Keratinocyte (primary cell): Measurements from ENCODE around the gene FILIP1. TPM values are rescaled to one million over a fixed set of nuclear protein-coding genes. Genes with fewer than 3 reads are reported as not detected.

Experiments used
- DNase-seq: peaks from one replicate; pipeline ENCODE4 v3.0.0-alpha.2; 2011; ENCODE audit warnings: low read depth, missing footprints, low spot score
- FAIRE-seq: peaks from 2 replicates; lab custom pipeline; 2011; peaks lifted over from hg19 to GRCh38; lab: Jason Lieb, UNC
- H2AFZ ChIP-seq: 2 replicates; pipeline ENCODE4 v1.6.0; 2012; ENCODE audit warnings: low read length, control low read depth, inconsistent platforms; ENCODE audit not compliant: control insufficient read depth
- H3K27ac ChIP-seq: 2 replicates; pipeline ENCODE4 v1.5.1; 2011; ENCODE audit warnings: low read length; ENCODE audit not compliant: control insufficient read depth, insufficient read depth
- H3K27me3 ChIP-seq: 3 replicates; pipeline ENCODE4 v1.6.0; 2011; ENCODE audit warnings: low read length; ENCODE audit not compliant: control insufficient read depth, insufficient read depth; ENCODE audit errors: extremely low read depth
- H3K36me3 ChIP-seq, 2 experiments: 2 replicates in 1 of 2; 3 replicates in 1 of 2; pipeline ENCODE4 v1.5.1; 2011; ENCODE audit warnings: low read length in 2 of 2, mild to moderate bottlenecking in 1 of 2; ENCODE audit not compliant: control insufficient read depth in 2 of 2, insufficient read depth in 2 of 2; ENCODE audit errors: extremely low read depth in 1 of 2
- H3K4me1 ChIP-seq: 3 replicates; pipeline ENCODE4 v1.5.1; 2011; ENCODE audit warnings: low read length; ENCODE audit not compliant: control insufficient read depth, insufficient read depth; ENCODE audit errors: extremely low read depth
- H3K4me2 ChIP-seq: 3 replicates; pipeline ENCODE4 v1.6.0; 2011; ENCODE audit warnings: low read depth, low read length; ENCODE audit not compliant: control insufficient read depth, insufficient read depth; ENCODE audit errors: extremely low read depth
- H3K4me3 ChIP-seq, 3 experiments: fragments of 200-600 bp in 1 of 3; sonication (generic) in 1 of 3; 2 replicates in 2 of 3; 3 replicates in 1 of 3; pipeline ENCODE4 v1.5.1; 2011 to 2016; ENCODE audit warnings: low read length in 3 of 3, mild to moderate bottlenecking in 3 of 3, control low read depth in 2 of 3, inconsistent platforms in 1 of 3, low read depth in 1 of 3, mixed read lengths in 1 of 3, mixed run types in 1 of 3, moderate library complexity in 1 of 3; ENCODE audit not compliant: control insufficient read depth in 2 of 3, insufficient read depth in 2 of 3; ENCODE audit errors: extremely low read depth in 1 of 3
- H3K79me2 ChIP-seq: 2 replicates; pipeline ENCODE4 v1.6.0; 2012; ENCODE audit warnings: low read length; ENCODE audit not compliant: control insufficient read depth, insufficient read depth
- H3K9ac ChIP-seq: 3 replicates; pipeline ENCODE4 v1.6.0; 2011; ENCODE audit warnings: low read length; ENCODE audit not compliant: control insufficient read depth, insufficient read depth; ENCODE audit errors: extremely low read depth
- H3K9me1 ChIP-seq: 3 replicates; pipeline ENCODE4 v1.6.0; 2011; ENCODE audit warnings: low read length; ENCODE audit not compliant: control insufficient read depth, insufficient read depth; ENCODE audit errors: extremely low read depth
- H3K9me3 ChIP-seq: 2 replicates; pipeline ENCODE4 v1.5.1; 2012; ENCODE audit warnings: low read depth, low read length; ENCODE audit not compliant: control insufficient read depth
- H4K20me1 ChIP-seq: 3 replicates; pipeline ENCODE4 v1.6.0; 2011; ENCODE audit warnings: low read length; ENCODE audit not compliant: control insufficient read depth, insufficient read depth; ENCODE audit errors: extremely low read depth
- CTCF ChIP-seq, 3 experiments: IDR thresholded peaks in 1 of 3; conservative IDR thresholded peaks in 1 of 3; optimal IDR thresholded peaks in 1 of 3; 2 replicates in 2 of 3; 3 replicates in 1 of 3; pipeline versions ENCODE3 to v1.5.1; 2011; ENCODE audit warnings: low read length in 3 of 3, mild to moderate bottlenecking in 3 of 3, moderate library complexity in 2 of 3, control low read depth in 1 of 3, inconsistent platforms in 1 of 3; ENCODE audit not compliant: insufficient read depth in 2 of 3; ENCODE audit errors: extremely low read depth in 1 of 3
- EZH2 ChIP-seq: IDR thresholded peaks from one replicate; pipeline ENCODE4 v1.6.1; 2012; ENCODE audit warnings: inconsistent platforms, mild to moderate bottlenecking, low read length, moderate library complexity
- dilution Hi-C: fragments of 300-500 bp; cut with MboI; formaldehyde crosslinking; loops from one replicate; pipeline ENCODE4 v1.7.0; 2020; ENCODE audit warnings: low sequenced_read_pairs; ENCODE audit not compliant: extremely low pct_ligation_motif_present
- polyA plus RNA-seq, 5 experiments: library from polyadenylated mRNA; depleted of rRNA in 3 of 5; stranded (reverse) in 3 of 5; stranded (forward) in 1 of 5; unstranded in 1 of 5; fragments of >200 nt; gene quantifications; 1 replicate in 1 of 5; 2 replicates in 3 of 5; 3 replicates in 1 of 5; pipeline versions ENCODE4 v1.2.1 to v1.2.3, GENCODE V29; 2011 to 2012; ENCODE audit warnings: missing spikeins in 2 of 5, low read depth in 1 of 5, low replicate concordance in 1 of 5

The FILIP1 gene
- polyA plus RNA-seq, 1 donor (not counting 4 experiments of a cell fraction or from before 2014, with no cell fraction given): 0.01 TPM

GRCh38 chr6:75381877-75382633, 111.5 kb downstream of the FILIP1 start:
- Histone ChIP-seq H2AFZ (no peak overlapping the region), H3K4me3 (no peak overlapping the region), H3K36me3 (no peaks in the 10 kb centered on the region), H3K9ac (no peak overlapping the region), H3K9me1 (no peaks in the 10 kb centered on the region), H3K9me3 (no peaks in the 10 kb centered on the region), H3K4me2 (no peak overlapping the region), H3K27me3 (peaks cover 3% of the 10 kb centered on the region), H3K27ac (no peak overlapping the region), H4K20me1 (no peaks in the 10 kb centered on the region), H3K4me1 (no peaks in the 10 kb centered on the region), H3K79me2 (no peaks in the 10 kb centered on the region)
- TF ChIP-seq CTCF (optimal IDR thresholded peaks at IDR 0.05 in 1 of 3, IDR thresholded peaks at IDR 0.05 in 1 of 3, conservative IDR thresholded peaks at IDR 0.05 in 1 of 3; ENCODE audit: extremely low read depth in 1 of 3, insufficient read depth in 2 of 3, low read length in 3 of 3) (no peak), EZH2 (no peak)
- DNase-seq: no peak
- dilution Hi-C loops: no loop called here
- no peak for FAIRE-seq

GRCh38 chr6:75379536-75379935, 114.1 kb downstream of the FILIP1 start:
- no peak overlapping the region for H3K9ac ChIP-seq
- H3K27ac ChIP-seq: no peak overlapping the region
- no peak overlapping the region for H3K4me2 ChIP-seq
- H2AFZ ChIP-seq: no peak overlapping the region
- DNase-seq: no peak
- H3K9me1 ChIP-seq: no peaks in the 10 kb centered on the region
- no peaks in the 10 kb centered on the region for H3K9me3 ChIP-seq
- H4K20me1 ChIP-seq: no peaks in the 10 kb centered on the region
- dilution Hi-C loops: no loop called here
- H3K4me1 ChIP-seq: peaks cover 3% of the 10 kb centered on the region
- no peaks in the 10 kb centered on the region for H3K36me3 ChIP-seq
- H3K27me3 ChIP-seq: peaks cover 3% of the 10 kb centered on the region
- no peaks in the 10 kb centered on the region for H3K79me2 ChIP-seq
- FAIRE-seq: no peak
- H3K4me3 ChIP-seq: no peak overlapping the region
- TF ChIP-seq CTCF (optimal IDR thresholded peaks at IDR 0.05 in 1 of 3, IDR thresholded peaks at IDR 0.05 in 1 of 3, conservative IDR thresholded peaks at IDR 0.05 in 1 of 3; ENCODE audit: extremely low read depth in 1 of 3, insufficient read depth in 2 of 3, low read length in 3 of 3): no peak
- no peak for TF ChIP-seq EZH2
